ENCODE results near the gene GLT8D1.
"Not testable (repeated sequence)": the region's sequence is repeated elsewhere in the genome, so short reads cannot be mapped to it uniquely, and the experiment has no call there.

Gene GLT8D1

GRCh38 chr3:52678265-52679198 is 27.1 kb downstream of the GLT8D1 start:
- no peak for DNase-seq

GRCh38 chr3:52676201-52676600 is 29.4 kb downstream of the GLT8D1 start:
- not testable (repeated sequence) for DNase-seq

- DNase-seq, result no peak
Observed at GRCh38 chr3:52671676-52672075, 33.9 kb downstream of the GLT8D1 start.

GRCh38 chr3:52670621-52671521 is 34.7 kb downstream of the GLT8D1 start:
- DNase-seq, result peak; percentile 86

GRCh38 chr3:52663098-52663497 is 42.5 kb downstream of the GLT8D1 start:
- DNase-seq, result no peak

GRCh38 chr3:52660046-52660445 is 45.5 kb downstream of the GLT8D1 start:
- DNase-seq, result no peak

- no peak for DNase-seq
Observed at GRCh38 chr3:52655895-52656294, 49.7 kb downstream of the GLT8D1 start.

- no peak for DNase-seq
Observed at GRCh38 chr3:52651592-52651991, 54.0 kb downstream of the GLT8D1 start.

GRCh38 chr3:52650439-52650838 is 55.2 kb downstream of the GLT8D1 start:
- DNase-seq, result peak; percentile 69

GRCh38 chr3:52649461-52650210 is 56.0 kb downstream of the GLT8D1 start:
- no peak for DNase-seq

- no peak for DNase-seq
Observed at GRCh38 chr3:52645549-52645948, 60.0 kb downstream of the GLT8D1 start.
